ENCODE results near the gene CLEC16A.
"Not testable (repeated sequence)": the region's sequence is repeated elsewhere in the genome, so short reads cannot be mapped to it uniquely, and the experiment has no call there.

Gene CLEC16A

DNA sequence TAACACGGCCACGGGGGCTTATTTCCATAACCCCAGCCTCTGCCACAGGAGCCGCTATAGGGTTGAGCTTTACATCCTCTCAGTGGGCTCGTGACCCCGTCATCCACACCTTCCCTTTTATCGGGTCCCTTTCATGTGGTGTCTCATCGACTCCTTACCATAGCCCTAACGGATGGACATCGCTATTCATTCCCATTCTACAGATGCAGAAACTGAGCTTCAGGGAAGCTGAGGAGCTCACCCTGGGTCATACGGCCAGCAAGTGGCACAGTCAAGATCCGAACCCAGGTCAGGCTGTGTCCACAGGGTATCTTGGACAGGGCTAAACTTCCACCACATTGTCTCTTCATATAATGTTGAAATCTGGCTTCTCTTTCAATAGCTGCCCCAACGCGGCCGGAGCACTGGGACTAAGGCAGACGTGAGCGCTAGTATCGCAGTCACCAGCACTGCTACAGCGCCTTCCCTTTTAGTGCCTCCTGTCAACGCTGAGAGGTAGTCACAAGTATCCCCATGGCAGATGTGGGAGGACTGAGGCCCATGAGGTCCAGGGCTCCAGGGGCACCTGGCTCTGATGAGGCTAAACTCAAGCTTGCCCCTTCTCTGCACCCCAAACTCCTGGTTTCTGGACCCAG lies 260.8 kb downstream of the CLEC16A start:
- DNase-seq (ENCODE audit: low read depth) = no peak

GRCh38 chr16:11205754-11206581 lies 261.6 kb downstream of the CLEC16A start:
- DNase-seq (ENCODE audit: low read depth) = no peak

- DNase-seq (ENCODE audit: low read depth) = no peak
Observed at GRCh38 chr16:11207646-11208045, 263.3 kb downstream of the CLEC16A start.

DNA sequence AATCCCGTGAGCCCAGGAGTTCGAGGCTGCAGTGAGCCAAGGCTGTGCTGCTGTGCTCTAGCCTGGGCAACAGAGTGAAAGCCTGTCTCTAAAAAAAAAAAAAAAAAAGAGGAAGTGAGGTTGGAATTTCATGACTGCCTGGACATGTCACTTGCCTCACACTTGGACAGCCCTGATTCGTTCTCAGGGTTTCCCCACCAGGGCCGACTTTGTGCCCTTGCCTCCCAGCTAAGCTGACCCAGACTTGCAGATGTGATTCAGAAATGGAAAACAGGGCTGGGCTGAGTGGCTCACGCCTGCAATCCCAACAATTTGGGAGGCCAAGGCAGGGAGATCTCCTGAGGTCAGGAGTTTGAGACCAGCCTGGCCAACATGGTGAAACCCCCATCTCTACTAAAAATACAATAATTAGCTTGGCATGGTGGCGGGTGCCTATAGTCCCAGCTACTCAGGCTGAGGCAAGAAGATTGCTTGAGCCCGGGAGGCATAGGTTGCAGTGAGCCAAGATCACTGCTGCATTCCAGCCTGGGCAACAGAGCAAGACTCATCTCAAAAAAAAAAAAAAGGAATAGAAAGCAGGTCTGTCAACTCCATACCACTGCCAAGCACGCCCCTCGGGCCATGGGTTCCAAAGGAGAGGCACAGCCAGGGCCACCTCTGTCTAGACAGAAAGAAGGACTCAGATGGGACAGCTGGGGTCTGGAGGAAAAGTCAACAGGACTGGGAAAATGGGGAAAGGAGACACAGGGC lies 264.7 kb downstream of the CLEC16A start:
- no peak for DNase-seq (ENCODE audit: low read depth)

DNA sequence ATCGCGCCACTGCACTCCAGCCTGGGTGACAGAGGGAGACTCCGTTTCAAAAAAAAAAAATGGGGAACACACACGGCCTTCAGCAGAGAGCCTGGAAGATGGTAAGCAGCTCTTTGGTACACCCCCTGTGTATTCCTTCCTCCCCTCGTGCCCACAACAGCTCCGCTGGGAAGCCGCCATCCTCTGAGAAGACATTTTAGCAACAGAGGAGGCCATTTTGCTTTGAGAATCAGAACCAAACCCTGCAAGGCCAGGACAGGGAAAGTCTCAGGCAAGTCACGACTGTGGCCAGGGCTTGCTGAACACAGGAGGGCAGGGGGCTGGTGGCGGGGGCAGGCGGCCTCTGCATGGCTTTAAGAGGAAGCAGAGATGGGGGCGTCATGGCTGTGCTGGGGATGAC lies 265.9 kb downstream of the CLEC16A start:
- DNase-seq (ENCODE audit: low read depth) = no peak

- DNase-seq (ENCODE audit: low read depth) = no peak
Observed at GRCh38 chr16:11211061-11211976, 267.0 kb downstream of the CLEC16A start.

DNA sequence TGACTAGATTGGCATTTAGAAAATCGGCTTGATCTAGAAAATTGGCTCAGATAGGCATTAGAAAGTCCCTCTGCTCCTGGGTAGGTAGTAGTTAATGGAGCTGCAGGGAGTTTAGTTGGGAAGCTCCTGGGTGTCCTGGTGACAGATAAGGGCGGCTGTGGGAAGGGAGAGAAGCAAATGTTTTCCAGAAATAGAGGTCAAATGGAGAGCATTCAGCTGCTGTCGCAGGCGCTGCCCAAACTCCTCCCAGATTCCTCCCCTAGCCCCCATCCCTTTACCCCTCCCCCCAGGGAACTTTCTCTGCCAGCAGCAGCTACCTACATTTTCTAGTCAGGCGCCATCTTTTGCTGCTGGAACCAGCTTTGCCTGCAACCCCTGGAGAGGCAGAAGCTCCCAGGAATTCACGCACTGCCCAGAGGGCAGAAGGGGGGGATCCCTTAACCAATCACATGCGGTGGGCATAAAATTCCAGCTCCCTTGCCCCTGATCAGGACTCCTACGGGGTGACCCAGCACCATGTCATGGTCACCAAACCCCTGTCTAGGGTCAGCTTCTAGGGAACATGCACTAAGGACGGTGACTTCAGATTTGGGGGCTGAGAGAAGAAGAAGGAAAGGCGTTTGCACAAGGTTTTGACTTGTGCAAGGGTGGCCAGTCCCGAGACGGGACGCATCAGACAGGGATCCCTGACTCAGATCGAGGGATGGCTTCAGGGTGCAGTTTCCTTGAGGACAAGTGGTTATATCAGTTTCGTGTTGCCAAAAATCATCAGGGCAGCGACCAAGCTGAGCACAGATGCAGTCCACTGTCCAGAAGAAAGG lies 267.8 kb downstream of the CLEC16A start:
- DNase-seq (ENCODE audit: low read depth) = no peak

GRCh38 chr16:11212798-11213196 lies 268.4 kb downstream of the CLEC16A start:
- DNase-seq (ENCODE audit: low read depth) = no peak

DNA sequence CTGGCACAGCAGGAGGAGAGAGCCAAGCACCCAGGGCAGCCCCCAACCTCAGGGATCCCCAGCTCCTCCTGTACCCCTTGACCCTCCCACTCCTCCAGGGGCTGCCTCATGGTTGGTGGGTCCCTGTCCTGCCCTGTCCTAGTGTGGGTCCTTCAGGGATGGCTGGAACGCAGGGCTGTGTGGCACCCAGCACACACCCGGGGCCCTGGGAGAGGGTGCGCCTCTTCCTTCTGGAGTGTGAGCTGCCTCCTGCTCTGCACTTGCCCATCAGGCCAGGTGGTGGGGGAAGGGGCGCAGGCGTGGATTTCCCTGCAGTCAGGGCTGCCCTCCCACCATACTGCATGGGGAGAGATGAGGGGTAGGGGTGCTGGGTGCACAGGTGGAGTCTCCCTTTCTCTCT lies 269.0 kb downstream of the CLEC16A start:
- no peak for DNase-seq (ENCODE audit: low read depth)

- no peak for DNase-seq (ENCODE audit: low read depth)
Observed at GRCh38 chr16:11213799-11214198, 269.4 kb downstream of the CLEC16A start.

DNA sequence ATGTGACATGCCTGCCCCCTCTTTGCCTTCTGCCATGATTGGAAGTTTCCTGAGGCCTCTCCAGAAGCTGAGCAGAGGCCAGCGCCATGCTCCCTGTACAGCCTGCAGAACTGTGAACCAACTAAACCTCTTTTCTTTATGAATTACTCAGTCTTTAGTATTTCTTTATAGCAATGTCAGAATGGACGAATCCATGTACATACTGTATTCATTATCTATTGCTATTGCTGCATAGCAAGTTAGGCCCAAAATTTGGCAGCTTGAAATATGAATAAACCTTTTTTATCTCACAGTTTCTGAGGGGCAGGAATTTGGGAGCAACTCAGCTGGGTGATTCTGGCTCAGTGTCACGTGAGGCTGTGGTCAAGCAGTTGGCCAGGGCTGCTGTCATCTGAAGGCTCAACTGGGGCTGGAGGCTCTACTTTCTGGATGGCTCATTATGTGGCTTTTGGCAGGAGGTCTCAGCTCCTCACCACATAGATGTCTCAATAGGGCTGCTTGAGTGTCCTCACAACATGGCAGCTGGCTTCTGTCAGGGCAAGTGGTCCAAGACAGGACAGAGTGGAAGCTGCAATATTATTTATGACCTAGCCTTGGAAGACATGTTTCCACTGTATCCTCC lies 271.7 kb downstream of the CLEC16A start:
- DNase-seq (ENCODE audit: low read depth) = no peak

GRCh38 chr16:11217651-11218603 lies 273.6 kb downstream of the CLEC16A start:
- no peak for DNase-seq (ENCODE audit: low read depth)

DNA sequence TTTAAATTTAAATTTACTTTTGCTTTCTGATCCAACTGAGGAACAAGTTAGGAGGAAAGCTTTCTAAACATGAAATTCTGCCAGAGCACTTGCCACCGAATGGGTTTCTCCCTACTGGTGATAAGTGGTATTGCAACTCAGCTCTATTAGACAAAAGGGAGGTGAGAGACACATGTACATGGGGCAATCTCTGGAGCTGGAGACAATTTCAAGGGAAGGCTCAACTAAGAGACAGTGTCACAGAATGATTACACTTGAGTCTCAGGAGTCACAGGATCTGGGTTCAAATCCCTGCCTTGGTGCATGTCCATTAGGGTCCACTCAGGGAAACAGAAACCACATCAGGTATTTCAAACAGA lies 274.2 kb downstream of the CLEC16A start:
- DNase-seq (ENCODE audit: low read depth) = no peak

DNA sequence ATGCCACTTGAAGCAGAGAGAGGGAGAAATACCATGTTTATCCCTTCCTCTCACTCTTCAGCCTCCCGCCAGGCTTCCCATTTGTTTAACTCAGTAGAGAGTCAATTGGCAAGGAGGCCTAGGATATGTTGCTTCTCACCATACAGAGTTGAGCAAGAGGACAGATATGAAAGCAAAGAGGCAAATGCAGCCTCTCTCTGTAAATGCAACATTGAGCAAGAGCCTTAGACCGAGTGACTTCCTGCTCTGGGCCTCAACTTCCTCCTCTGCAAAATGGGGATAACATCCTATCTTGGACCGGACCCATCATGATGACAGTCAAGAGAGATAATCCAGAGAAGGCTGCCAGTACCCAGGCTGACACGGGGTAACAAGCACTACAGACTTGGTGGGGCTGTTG lies 274.8 kb downstream of the CLEC16A start:
- no peak for DNase-seq (ENCODE audit: low read depth)

- DNase-seq (ENCODE audit: low read depth) = not testable (repeated sequence)
Observed at GRCh38 chr16:11220507-11220906, 276.1 kb downstream of the CLEC16A start.

GRCh38 chr16:11224096-11224893 lies 279.9 kb downstream of the CLEC16A start:
- DNase-seq (ENCODE audit: low read depth) = peak; percentile 29

DNA sequence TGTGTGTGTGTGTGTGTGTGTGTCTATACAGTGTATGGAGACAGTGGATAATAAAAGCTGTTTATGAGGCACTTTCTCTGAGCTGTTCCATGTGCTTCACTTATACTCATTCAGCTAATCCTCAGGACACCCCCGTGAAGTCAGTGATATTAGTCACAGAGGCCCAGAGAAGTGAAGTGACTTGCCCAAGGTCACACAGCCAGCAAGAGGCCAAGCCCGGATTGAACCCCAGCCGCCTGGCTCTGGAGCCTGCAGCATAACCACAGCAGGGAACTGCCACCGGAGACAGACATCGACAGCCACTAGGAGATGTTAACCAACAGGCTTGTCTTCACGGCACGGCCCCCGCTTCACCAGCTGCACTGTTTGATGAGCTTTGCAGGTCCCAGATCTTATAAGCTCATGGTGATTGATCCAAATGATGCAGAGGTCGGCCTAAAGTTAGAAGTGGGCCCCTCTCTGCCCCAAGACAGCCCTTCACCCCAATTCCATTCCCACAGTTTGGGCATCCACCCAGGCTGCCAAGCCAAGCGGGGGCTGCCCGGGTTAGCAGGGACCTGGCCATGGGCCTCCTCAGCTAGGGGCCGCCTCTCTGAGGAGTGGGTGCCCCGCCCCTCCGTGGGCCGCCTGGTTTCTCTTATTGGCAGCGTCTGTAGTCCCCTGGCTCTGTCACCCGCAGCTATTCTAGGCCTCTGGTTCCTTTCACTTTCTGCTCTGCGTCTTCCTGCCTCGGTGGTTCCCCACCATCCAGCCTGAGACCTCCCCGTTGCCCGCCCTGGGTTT lies 280.7 kb downstream of the CLEC16A start:
- DNase-seq (ENCODE audit: low read depth) = peak; percentile 75

Measured in activated T-helper 9 cell treated with anti-CD3 and anti-CD28 coated beads, Interleukin-2, amount 50 U/mL, for 16 hours (primary cell).